ENCODE results near the gene YES1.

GRCh38 chr18:711657-712400 lies 100.2 kb downstream of the YES1 start:
- peak; percentile 23 to 30 for TF ChIP-seq POLR2A (IDR thresholded peaks at IDR 0.05)
- no peak for TF ChIP-seq CTCF (IDR thresholded peaks at IDR 0.05 in 4 of 5, conservative IDR thresholded peaks at IDR 0.05 in 1 of 5)

Data from gastrocnemius medialis (tissue), 4 donors.